Neural cell (in vitro differentiated cells): ENCODE data around the gene SIPA1. TPM values are rescaled to one million over a fixed set of nuclear protein-coding genes. Genes with fewer than 3 reads are reported as not detected.

Source experiments
- H2AFZ ChIP-seq: fragments of 200-600, 300-800 bp; sonication (generic), shearing (Covaris generic); 2 replicates; pipeline ENCODE4 v1.6.0; 2014; ENCODE audit warnings: low read depth, mild to moderate bottlenecking, antibody characterized with exemption, low read length, moderate library complexity
- H3F3A ChIP-seq: fragments of 200-600 bp; shearing (Covaris generic); 2 replicates; pipeline ENCODE4 v1.6.1; 2016; ENCODE audit warnings: mild to moderate bottlenecking, moderate library complexity, mixed read lengths, antibody characterized with exemption, low read length; ENCODE audit not compliant: insufficient read depth, poor library complexity, severe bottlenecking
- H3K27ac ChIP-seq: fragments of 200-600, 300-800 bp; sonication (generic), shearing (Covaris generic); 2 replicates; pipeline ENCODE4 v1.5.1; 2014; ENCODE audit warnings: mild to moderate bottlenecking, low read length, moderate library complexity
- H3K27me3 ChIP-seq: fragments of 300-800, 200-600 bp; sonication (generic), shearing (Covaris generic); 2 replicates; pipeline ENCODE4 v1.6.0; 2014; ENCODE audit warnings: mild to moderate bottlenecking, low read depth, low read length, moderate library complexity; ENCODE audit not compliant: insufficient read depth
- H3K36me3 ChIP-seq: fragments of 300-800, 200-600 bp; sonication (generic), shearing (Covaris generic); 2 replicates; pipeline ENCODE4 v1.5.1; 2014; ENCODE audit warnings: mild to moderate bottlenecking, antibody characterized with exemption, low read length, moderate library complexity; ENCODE audit not compliant: insufficient read depth
- H3K4me2 ChIP-seq: fragments of 300-800, 200-600 bp; sonication (generic), shearing (Covaris generic); 2 replicates; pipeline ENCODE4 v1.6.0; 2014; ENCODE audit warnings: mild to moderate bottlenecking, low read length
- H3K4me3 ChIP-seq: fragments of 300-800, 200-600 bp; sonication (generic), shearing (Covaris generic); 2 replicates; pipeline ENCODE4 v1.5.1; 2014; ENCODE audit warnings: mild to moderate bottlenecking, low read length, moderate library complexity
- H3K79me2 ChIP-seq: fragments of 200-600 bp; shearing (Covaris generic); replicated peaks from 2 replicates; pipeline ENCODE4 v1.6.0; 2014; ENCODE audit warnings: mild to moderate bottlenecking, low read length, moderate library complexity; ENCODE audit not compliant: insufficient read depth
- H3K9ac ChIP-seq: fragments of 300-800, 200-600 bp; sonication (generic), shearing (Covaris generic); 2 replicates; pipeline ENCODE4 v1.6.1; 2016; ENCODE audit warnings: mild to moderate bottlenecking, low read length, mixed read lengths
- H3K9me2 ChIP-seq: fragments of 200-600 bp; shearing (Covaris generic); 2 replicates; pipeline ENCODE4 v1.6.1; 2016; ENCODE audit warnings: mild to moderate bottlenecking, low read length, mixed read lengths; ENCODE audit not compliant: insufficient read depth
- H3K9me3 ChIP-seq: fragments of 200-600, 300-800 bp; sonication (generic), shearing (Covaris generic); 2 replicates; pipeline ENCODE4 v1.6.1; 2016; ENCODE audit warnings: mild to moderate bottlenecking, mixed run types, low read length, moderate library complexity, mixed read lengths
- H4K20me1 ChIP-seq: fragments of 200-600 bp; shearing (Covaris generic); 2 replicates; pipeline ENCODE4 v1.6.1; 2016; ENCODE audit warnings: mild to moderate bottlenecking, mixed run types; ENCODE audit not compliant: insufficient read depth
- CTCF ChIP-seq: fragments of 450-650 bp; IDR thresholded peaks from 2 replicates; pipeline ENCODE4 v1.5.1; 2014; ENCODE audit warnings: antibody characterized with exemption, mild to moderate bottlenecking, moderate library complexity; ENCODE audit not compliant: poor library complexity, severe bottlenecking
- EP300 ChIP-seq: fragments of 450-650 bp; conservative IDR thresholded peaks from 2 replicates; pipeline ENCODE4 v1.6.1; 2014; ENCODE audit warnings: antibody characterized with exemption, mild to moderate bottlenecking, moderate library complexity; ENCODE audit not compliant: poor library complexity, severe bottlenecking
- EZH2 ChIP-seq: fragments of 200-600, 300-800 bp; shearing (Covaris generic), sonication (generic); IDR thresholded peaks from 2 replicates; pipeline ENCODE4 v1.6.1; 2014; ENCODE audit warnings: antibody characterized with exemption, low read length, borderline replicate concordance, mild to moderate bottlenecking; ENCODE audit not compliant: insufficient read depth, poor library complexity, severe bottlenecking
- MXI1 ChIP-seq: fragments of 450-650 bp; conservative IDR thresholded peaks from 2 replicates; pipeline ENCODE4 v1.6.1; 2014; ENCODE audit warnings: antibody characterized with exemption, mild to moderate bottlenecking; ENCODE audit not compliant: poor library complexity, severe bottlenecking
- POLR2AphosphoS5 ChIP-seq: IDR thresholded peaks from 2 replicates; pipeline ENCODE4 v1.6.1; 2012
- RAD21 ChIP-seq: fragments of 450-650 bp; conservative IDR thresholded peaks from 2 replicates; pipeline ENCODE4 v1.6.1; 2014; ENCODE audit warnings: antibody characterized with exemption, mild to moderate bottlenecking, moderate library complexity
- REST ChIP-seq: IDR thresholded peaks from 2 replicates; pipeline ENCODE4 v1.6.1; 2012; ENCODE audit warnings: borderline replicate concordance
- SMC3 ChIP-seq: fragments of 450-650 bp; conservative IDR thresholded peaks from 2 replicates; pipeline ENCODE4 v1.6.1; 2014; ENCODE audit warnings: antibody characterized with exemption, mild to moderate bottlenecking, moderate library complexity; ENCODE audit not compliant: poor library complexity
- TAF1 ChIP-seq: IDR thresholded peaks from 2 replicates; pipeline ENCODE4 v1.6.1; 2012; ENCODE audit warnings: low read depth
- polyA plus RNA-seq: library from polyadenylated mRNA; depleted of rRNA; stranded (reverse); fragments of >200 nt; gene quantifications from 2 replicates; pipeline ENCODE4 v1.2.3, GENCODE V29; 2014

SIPA1 gene
- polyA plus RNA-seq, 1 donor from 2014 or later = 6.5 TPM

- H4K20me1 ChIP-seq = no peaks in the 10 kb centered on the region
- H3K4me3 ChIP-seq = peak overlapping the region; percentile 81
- H3K27ac ChIP-seq = peak overlapping the region; percentile 66
- H3K79me2 ChIP-seq = peaks cover 18% of the 10 kb centered on the region
- no peaks in the 10 kb centered on the region for H3K27me3 ChIP-seq
- peak overlapping the region; percentile 84 for H3K4me2 ChIP-seq
- no peak overlapping the region for H2AFZ ChIP-seq
- no peak for TF ChIP-seq CTCF
- H3K36me3 ChIP-seq = no peaks in the 10 kb centered on the region
- H3K9me2 ChIP-seq = no peaks in the 10 kb centered on the region
- peak overlapping the region; percentile 76 for H3K9ac ChIP-seq
- no peaks in the 10 kb centered on the region for H3K9me3 ChIP-seq
- H3F3A ChIP-seq = no peaks in the 10 kb centered on the region
Measured at GRCh38 chr11:65615950-65616574, 21.8 kb upstream of the SIPA1 start.

- H3K4me2 ChIP-seq = peak overlapping the region; percentile 84
- no peaks in the 10 kb centered on the region for H3F3A ChIP-seq
- TF ChIP-seq MXI1 (no peak), POLR2AphosphoS5 (no peak), CTCF (no peak), SMC3 (no peak), TAF1 (no peak), EZH2 (no peak), EP300 (no peak), RAD21 (no peak), REST (no peak)
- H3K79me2 ChIP-seq = peaks cover 18% of the 10 kb centered on the region
- H4K20me1 ChIP-seq = no peaks in the 10 kb centered on the region
- H3K27me3 ChIP-seq = no peaks in the 10 kb centered on the region
- H2AFZ ChIP-seq = no peak overlapping the region
- no peaks in the 10 kb centered on the region for H3K36me3 ChIP-seq
- H3K9me2 ChIP-seq = no peaks in the 10 kb centered on the region
- H3K9me3 ChIP-seq = no peaks in the 10 kb centered on the region
- no peak overlapping the region for H3K27ac ChIP-seq
- H3K4me3 ChIP-seq = peak overlapping the region; percentile 81
- peak overlapping the region; percentile 76 for H3K9ac ChIP-seq
Measured at GRCh38 chr11:65616575-65617001, 21.3 kb upstream of the SIPA1 start.
